GM21529 (cell line): ENCODE measurements around the gene DOCK8.
A peak's percentile ranks its signal among the peaks of the same experiment; 100 is the strongest.

Experiments used
- ATAC-seq: cut with Tn5 transposase; IDR thresholded peaks from one replicate; pipeline ENCODE4 v1.9.1; 2021; ENCODE audit not compliant: unreplicated experiment

DOCK8 gene

GRCh38 chr9:450561-450960 lies 235.9 kb downstream of the DOCK8 start:
- no peak for ATAC-seq

- ATAC-seq: no peak
Observed at GRCh38 chr9:453832-454231, 239.2 kb downstream of the DOCK8 start.

DNA sequence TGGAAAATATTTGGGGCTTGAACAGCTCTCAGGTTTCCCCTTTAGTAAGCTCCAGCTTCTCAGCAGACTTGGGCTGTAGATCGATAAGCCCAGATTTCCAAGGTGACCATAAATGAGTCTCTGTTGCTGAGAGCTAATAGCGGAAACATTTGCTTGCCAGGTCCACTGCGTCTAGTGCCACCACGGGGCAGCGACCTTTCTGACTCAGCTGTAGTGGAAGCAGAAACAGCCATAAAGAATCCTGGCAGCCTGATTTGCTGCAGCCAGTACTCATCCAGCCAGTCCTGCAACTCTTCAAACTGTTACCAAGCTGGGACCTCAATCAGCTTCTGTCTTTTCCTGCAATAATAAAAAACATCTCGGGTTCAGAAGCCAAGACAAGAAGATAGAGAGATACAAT lies 241.7 kb downstream of the DOCK8 start:
- ATAC-seq: no peak

DNA sequence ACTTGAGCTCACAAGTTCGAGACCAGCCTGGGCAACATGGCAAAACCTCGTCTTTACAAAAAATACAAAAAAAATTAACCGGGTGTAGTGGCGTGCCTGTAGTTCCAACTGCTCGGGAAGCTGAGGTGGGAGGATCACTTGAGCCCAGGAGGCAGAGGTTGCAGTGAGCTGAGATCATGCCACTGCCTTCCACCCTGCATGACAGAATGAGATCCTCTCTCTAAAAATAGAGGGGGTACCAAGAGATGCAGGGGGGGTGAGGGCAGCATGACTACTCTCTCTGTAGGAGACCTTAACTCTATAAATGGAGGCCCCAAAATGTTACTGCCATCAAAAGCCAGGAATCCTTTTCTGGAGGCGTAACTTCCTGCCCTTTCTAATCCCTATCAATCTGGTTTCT lies 243.9 kb downstream of the DOCK8 start:
- no peak for ATAC-seq

DNA sequence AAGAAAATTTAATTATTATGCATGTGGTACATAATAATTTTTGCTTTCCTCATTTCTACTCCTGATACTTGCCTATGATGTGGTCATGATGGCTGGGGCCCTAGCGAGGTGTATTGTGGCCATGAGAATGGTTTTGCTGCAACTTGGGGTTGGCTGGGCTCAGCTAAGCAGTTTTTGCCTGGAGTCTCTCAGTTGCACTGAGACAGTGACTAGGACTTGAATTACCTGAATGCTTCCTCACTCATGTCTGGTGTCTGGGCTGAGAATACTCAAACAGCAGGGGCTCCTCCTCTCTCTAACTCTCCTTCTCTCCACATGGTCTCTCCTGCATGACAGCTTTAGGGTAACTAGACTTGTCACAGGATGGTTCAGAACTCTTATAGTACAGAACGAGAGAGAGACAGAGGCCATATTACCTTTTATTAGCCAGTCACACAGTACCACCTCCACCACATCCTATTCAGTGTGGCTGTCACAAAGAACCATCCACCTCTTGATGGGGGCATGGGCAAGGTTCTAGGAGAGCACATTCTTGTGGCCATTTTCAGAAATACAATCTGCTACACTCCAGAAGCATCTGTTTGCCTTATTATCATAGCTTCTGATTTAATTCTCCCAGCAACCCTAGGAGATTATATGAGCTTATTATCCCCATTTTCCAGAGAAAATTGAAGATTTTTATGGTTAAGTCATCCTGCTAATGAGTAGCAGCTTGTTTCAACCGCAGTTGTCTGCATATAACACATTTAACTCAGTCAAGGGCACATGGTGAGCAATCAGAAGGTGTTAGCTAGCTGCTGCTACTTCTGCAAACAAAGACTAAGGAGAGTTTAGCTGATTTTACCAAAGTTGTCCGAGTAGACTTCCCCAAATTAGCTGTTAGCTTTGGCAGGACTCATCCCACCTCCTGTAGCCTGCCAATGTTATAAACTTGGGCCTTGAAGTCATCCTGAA lies 245.1 kb downstream of the DOCK8 start:
- ATAC-seq: no peak

- no peak for ATAC-seq
Observed at GRCh38 chr9:462121-462520, 247.5 kb downstream of the DOCK8 start.

DNA sequence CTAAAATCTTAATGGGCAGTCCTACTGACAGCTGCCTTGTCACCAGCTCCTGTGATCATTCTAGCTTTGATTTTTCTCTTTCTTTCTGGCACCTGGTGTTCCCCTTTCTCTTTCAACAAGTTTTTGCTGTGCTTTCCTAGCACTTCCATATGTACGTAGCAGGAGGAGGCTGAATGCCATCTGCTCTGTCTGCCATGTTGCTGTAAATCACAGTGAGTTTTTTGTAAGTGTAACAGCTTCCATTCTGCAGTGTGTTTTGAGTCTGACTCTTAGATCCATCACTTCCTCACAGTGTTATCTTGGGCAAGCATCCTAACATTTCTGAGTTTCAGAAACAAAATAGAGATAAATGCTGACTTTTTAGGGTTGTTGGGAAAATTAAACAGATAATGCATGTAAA lies 247.9 kb downstream of the DOCK8 start:
- no peak for ATAC-seq

GRCh38 chr9:463455-464171 lies 248.9 kb downstream of the DOCK8 start:
- no peak for ATAC-seq

DNA sequence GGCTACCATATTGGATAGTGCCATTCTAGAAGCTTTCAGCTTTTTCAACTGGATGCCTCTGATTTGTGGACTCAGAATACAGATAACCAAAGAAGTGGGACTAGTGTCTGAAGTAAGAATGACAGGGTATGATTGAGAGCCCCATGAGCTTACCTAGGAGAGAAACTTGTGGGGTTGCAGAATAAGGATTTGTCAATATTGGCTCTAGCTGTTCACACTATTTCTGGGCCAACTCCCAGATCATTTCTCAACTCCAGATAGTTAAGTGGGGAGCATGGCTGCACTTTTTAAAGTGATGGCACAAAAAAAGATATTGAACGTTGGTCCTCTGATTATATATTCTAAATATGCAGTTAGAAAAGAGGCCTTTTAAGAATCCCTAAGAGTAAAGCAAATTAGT lies 252.1 kb downstream of the DOCK8 start:
- no peak for ATAC-seq

- no peak for ATAC-seq
Observed at GRCh38 chr9:468766-469426, 254.2 kb downstream of the DOCK8 start.

GRCh38 chr9:469672-470551 lies 255.2 kb downstream of the DOCK8 start:
- peak; percentile 88 for ATAC-seq

DNA sequence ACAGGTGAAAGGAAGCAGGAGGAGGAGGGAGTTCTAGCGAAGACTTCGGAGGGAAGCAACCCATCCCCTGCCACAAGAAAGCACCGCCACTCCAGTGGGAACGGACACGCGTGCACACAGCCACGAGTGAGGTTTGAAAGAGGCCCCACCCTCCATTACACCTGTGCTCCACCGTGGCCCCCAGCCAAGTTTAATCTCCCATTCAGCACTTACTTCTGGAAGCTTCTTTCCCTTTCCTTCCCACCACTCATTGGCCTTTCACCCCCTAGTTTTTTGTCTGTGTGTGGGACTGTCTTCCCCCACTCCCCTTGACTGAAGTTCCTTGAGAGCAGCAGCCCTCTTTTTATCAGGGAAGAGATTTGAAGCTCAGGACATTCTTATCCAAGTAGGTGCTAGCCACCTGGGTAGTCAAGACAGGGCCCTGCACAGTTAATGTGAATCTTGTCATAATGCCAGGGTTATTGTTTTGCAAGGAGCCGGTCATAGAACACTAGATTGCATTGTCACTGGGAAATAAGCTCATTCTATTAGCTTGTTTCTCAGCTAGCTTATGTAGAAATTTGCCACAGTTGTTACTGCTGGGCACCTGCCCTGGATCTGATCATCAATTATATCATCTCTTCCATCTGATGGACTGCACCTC lies 256.0 kb downstream of the DOCK8 start:
- ATAC-seq: no peak

GRCh38 chr9:471320-471719 lies 256.7 kb downstream of the DOCK8 start:
- no peak for ATAC-seq

DNA sequence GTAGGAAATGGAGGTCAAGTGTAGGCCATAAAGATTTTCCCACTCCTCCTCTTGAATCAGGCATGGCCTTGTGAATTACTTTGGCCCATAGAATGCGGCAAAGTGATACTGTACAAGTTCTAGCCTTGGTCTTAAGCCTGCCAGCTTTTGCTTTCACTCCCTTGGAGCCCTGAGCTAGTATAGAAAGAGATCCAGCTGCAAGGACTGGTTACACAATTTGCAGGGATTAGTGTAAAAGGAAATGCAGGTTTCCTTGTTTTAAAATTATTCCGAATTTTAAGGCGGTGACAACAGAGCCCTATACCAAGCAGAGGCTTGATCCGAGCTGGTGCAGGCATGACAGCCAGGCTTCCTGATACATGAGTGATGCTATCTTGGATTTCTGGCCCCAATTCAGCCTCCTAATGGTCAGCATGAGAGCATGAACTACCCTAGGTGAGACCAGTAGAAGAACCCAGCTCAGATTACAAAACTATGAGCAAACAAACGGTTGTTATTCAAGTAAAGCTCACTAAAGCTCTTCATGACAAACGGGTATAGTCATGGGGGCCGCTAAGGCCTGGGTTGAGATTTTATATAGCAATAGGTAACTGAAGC lies 257.9 kb downstream of the DOCK8 start:
- ATAC-seq: no peak

- no peak for ATAC-seq
Observed at GRCh38 chr9:477193-477592, 262.5 kb downstream of the DOCK8 start.

- no peak for ATAC-seq
Observed at GRCh38 chr9:479304-479970, 264.8 kb downstream of the DOCK8 start.

DNA sequence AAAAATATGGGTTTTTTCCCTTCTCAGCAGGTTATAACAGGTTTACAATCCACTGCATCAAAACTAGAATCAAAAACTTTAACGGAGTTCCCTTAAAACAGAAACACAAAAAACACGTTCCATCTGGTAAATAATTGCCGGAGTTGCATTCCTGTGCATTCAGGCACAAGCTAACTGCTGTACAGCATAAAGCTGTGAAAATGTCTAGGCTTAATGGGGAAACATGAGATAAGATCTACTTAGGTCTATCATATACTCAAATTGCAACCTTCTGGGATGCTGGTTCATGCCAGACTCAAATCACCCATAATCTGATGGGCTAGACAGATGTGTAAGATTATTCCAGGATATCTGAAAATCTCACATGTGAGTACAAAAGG lies 265.3 kb downstream of the DOCK8 start:
- ATAC-seq: no peak

GRCh38 chr9:482739-483138 lies 268.1 kb downstream of the DOCK8 start:
- ATAC-seq: no peak

DNA sequence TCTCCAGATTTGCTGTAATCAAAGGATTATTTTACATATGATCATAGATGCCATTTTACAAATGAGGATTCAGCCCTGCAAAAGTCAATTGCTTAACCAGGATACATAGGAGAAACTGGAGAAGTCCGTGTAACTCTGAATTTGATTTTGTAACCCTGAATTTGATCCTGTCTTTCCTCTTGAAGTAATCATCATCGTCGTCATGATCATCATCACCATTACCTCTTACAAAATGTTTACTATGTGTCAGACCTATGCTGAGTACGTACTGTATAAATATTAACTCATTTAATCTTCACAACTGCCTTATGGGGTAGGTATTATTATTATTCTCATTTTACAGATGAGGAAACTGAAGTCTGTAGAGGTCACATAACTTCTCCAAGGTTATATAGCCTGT lies 271.5 kb downstream of the DOCK8 start:
- no peak for ATAC-seq
